GM21717 (cell line): ENCODE measurements around the gene ZFHX3.

Experiments used
- ATAC-seq: cut with Tn5 transposase; IDR thresholded peaks from one replicate; pipeline ENCODE4 v1.9.1; 2021; ENCODE audit warnings: mild to moderate bottlenecking, moderate library complexity; ENCODE audit not compliant: unreplicated experiment

Gene ZFHX3

DNA sequence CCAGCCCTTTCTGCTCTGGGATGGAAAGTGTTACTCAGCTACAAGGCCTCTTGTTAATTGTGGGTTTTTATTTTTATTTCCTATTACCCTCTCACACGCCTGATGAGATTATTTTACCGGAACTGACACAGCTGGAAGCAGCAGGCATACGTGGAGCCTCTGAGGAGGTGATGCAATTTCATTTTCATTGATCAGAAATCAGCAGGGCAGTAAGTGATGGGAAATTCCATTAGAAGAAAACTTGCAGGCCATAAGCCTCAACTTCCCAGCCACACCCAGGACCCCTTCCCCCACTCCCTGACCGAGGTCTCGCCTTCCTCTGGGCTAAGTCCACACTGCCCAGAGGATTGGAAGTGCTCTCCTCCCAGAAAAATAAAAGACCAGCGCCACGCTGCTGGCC, 69.7 kb downstream of the ZFHX3 start:
- no peak for ATAC-seq

DNA sequence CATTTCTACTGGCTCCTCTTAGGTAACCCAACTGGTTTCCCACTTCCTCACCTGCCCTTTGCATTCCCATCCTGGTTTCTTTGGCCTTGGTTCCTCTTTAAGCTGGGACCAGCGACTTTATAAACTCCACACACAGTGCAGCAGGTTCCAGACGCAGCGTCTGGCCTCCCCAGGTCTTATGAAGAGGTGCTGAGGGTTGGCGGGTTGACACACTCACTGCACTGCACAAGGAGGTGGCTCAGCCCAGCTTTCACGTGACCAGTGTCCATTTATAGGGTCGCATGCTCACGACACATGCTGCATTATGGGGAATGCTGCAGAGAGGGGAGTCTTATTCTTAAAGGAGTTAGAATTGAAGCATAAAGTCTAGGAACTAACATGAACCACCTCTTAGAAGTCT, 70.8 kb downstream of the ZFHX3 start:
- no peak for ATAC-seq

DNA sequence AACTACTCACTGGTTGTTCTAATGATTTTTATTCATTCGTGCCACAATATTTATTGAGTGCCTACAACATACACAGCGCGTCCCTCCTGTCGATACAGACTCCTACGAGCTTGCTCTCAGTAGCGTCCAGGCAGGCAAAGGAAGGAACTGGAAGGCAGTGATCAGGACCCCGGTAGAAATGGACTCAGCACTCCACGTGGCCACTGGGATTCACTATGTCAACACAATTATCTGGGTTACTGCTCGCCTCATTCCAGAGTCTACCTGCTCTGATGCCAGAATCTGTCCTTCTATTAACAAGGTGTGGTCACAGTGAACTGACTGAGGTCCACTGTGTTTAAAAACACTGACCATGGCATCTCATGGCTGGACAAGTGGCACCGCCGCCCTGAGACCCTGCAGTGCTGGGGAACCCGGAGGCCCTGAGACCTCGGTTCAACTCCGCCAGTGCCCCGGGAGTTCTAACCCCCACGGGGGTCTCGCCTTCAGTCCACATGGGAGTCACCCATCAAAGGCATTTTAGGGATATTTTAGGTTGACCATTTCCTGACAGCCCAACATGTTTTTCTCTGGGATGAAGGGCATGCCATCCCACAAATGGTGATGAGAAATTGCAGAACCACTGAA, 71.4 kb downstream of the ZFHX3 start:
- no peak for ATAC-seq

DNA sequence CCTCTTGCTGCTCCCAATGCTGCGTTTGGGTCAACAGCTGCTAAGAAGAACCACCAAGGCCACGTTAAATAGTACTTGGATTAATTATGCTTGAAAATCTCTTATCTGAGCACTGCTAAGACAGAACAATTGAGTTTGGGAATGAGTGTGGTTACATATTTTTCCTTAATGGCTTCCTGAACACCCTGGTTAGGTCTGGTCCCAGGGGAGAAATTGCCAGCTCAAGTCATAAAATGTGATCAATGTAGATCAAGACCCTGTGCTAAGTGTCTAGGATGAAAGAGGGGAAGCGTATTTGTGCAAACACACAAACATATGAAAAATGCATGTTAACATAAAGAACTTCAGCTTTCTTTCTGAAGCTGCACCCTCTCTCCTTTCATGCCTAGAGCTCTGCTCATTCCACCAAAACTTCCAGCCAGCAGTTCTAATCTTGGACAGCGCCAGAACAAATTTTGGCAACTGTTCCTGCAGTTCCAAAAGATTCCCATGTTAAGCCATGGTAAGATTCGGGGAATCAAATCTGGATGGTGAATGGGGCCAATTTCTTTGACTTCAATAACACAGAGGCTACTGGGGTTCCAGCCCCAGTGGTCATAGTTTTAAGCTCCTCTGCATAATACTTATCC, 72.0 kb downstream of the ZFHX3 start:
- no peak for ATAC-seq

DNA sequence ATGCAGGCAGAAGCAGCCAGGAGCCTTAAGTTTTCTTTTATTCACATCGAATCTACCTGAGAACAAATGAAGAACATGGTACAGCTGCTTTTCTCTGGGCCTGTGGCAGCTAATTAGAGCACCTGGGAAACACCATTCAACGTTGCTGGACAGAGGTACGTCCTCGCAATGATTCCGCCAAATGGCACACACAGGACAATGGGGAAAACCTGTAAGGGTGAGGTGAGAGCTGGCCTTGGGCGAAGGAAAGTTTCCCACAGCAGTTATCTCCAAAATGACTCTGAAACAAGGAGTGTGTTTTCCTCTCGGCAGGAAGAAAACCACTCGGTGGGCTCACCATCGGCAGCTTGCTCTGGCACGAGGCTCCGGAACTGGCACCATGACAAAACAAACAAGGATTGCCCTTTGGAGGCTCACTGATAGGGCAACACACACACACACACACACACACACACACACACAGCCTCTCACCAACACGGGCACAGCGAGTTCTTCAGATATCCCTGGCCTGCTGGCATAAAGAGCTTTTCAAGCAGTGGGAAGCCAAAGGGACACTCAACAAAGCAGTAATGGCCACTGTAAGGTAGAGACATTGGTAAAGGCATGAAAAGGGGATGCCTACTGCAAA, 73.7 kb downstream of the ZFHX3 start:
- no peak for ATAC-seq

DNA sequence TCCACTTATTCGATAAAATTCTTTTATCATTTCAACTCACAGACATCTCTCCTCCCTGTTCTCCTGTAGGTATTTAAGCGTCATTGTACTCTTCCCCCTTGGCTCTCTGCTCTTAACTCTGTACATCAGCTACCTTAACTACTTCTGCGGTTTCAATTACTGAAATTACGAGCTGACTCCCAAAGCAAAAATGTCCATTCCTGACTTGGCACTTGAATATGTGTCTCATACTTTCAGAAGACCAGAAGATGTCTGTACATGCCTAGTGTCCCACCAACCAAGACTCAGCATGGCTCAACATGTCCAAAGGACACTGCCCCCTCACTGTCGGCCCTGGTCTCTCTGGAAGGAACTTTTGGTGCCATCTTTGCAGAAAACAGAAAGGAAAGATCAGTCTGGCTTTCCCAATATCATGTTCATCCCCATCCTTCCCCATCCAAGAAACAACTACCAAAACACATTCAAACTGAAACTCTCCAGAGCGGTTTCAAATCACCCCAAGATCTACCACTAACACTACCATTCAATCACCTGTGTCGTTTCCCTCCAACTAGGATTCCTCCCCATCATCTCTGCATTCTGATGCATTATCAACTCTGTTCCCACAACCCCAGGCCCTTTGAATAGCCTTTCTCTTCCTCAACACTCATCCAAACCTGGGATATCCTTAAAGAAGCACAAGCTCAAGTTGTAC, 74.9 kb downstream of the ZFHX3 start:
- ATAC-seq = no peak

DNA sequence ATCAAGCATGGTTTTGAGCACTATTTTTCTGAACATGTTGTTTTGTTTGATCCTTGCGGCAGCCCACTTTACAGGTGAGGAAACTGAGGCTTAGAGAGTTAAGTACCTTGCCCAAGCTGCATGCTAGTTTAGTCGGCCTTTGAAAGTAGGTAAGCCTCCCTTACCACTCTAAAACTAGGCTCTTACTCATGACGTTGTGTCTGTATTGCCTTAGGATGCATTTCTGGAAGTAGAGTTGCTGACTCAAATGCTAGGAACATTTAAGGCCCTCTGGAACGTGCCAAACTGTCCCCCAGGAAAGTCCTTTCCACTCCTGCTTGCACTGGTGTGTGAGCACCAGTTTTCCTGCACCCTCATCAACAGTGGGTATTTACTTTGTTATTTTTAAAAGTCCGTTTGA, 76.6 kb downstream of the ZFHX3 start:
- no peak for ATAC-seq

DNA sequence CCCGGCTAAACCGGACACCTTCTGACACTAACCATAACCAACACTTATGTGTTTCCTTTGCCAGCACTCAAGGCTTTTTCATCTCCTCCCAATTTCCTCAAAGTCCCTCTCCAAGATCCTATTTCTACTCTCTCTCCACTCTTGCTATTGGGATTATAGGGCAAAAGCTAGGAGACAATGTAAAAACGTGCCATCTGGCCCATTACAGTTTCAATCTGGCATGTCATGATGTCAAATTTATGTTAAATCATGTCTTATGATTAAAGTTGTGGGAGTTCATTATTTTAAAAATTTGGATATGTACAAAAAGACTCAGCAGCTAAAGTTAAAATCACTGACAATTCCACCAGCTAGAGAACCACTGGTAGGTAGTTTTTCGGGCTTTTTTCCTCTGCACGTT, 77.3 kb downstream of the ZFHX3 start:
- no peak for ATAC-seq

DNA sequence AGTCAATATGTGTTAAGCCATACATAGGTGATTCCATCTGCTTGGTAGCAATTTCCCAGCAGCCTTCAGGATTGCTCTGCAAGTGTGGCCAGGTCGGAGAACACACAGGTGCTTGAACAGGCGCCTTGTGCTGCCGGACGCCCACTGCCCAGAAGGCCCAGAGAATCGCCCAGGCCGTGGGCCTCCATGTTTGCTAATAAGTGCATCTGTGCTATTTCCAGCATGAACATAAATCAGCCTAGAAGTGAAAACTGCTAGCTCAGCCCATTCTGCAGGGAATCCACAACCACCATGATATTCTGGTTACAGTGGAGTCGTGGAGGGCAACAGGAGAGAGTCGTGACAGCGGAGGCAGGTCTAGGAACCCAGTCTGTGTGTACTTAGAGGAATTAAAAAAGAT, 78.1 kb downstream of the ZFHX3 start:
- ATAC-seq = no peak

DNA sequence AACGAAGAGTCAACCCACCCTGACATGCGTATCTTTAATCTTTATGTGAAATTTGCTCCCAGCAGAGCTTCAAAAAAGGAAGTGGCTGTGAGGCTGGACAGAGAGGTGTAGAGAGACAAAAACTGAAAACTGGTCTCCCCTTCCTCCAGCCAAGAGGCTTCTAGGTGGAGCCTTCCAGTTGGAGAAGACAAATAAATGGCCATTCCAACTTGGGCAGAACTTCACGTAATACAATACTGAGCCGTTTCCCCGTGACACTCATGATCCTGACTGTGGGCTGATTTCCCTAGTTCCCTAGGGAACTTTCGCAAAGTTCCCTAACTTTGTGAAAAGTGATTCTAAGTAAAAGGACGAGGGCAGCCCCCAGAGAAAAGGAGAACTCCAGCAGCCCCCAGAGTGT, 78.8 kb downstream of the ZFHX3 start:
- no peak for ATAC-seq

DNA sequence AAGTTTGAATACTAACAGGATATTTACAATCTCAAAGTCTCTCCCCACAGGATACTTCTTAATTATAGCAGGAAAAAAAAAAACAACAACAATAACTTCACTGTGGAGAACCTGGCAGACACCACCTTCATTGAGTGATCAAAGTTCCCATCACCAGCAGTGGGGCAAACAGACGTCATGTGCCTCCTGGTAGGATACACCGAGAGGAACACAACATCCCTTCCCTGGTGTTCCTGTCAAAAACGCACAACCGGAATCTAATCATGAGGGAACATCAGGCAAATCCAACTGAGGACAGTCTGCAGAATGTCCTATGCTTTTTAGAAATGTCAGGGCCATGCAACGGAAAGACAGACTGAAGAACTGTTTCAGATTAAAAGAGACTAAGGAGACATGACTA, 80.0 kb downstream of the ZFHX3 start:
- ATAC-seq = no peak

DNA sequence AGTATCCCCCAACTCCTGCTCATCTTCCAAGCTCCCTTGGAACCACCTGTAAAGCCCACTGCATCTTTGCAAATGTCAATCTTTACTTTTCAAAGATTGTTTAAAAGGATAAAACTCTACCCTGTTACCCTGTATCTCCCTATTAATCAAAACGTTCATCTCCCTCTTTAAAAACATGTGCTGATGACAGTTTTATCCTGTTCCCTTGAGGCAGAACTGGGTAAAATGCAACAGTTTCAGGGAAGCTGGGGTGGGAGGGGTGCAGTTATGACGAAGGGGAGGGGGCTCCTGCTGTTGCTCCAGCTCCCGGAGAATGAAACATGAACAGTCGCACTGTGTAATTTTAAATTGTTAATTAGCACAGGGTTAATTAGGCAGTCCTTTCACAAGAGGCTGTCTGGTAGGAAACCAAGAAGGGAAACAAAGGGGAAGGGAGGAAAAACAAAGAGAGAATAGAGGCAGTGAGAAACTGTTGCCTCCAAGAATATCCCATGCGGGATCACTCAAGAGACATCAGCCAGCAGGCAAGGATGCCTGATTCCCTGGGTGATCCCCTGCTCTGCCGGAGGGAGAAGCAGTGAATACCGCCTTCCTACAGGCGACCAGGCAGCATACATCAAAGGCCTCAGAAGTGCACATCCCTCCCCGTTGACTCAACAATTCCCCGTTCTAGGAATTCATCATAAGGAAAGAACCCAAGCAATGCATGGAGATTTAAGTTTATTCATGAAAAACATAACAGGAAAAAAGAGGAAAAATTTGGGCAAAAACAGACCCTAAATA, 84.2 kb downstream of the ZFHX3 start:
- no peak for ATAC-seq

DNA sequence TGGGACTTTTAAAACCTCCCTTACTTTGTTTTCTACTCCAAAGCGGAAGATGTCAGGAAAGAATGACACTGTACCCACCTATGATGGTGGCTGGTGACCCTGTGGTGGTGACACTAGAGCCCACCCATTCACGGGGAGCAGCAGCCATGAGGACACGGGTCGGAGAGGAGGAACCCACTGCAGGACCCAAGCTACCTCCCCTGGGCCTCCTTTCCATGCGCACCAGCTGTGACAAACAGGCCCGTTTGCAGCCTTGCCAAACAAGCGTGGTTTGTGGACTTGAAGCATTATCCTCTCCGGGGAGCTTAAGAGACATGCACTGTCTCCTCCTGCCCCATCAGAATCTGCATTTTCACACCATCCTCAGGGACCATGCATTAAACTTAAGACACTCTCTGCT, 85.6 kb downstream of the ZFHX3 start:
- no peak for ATAC-seq

DNA sequence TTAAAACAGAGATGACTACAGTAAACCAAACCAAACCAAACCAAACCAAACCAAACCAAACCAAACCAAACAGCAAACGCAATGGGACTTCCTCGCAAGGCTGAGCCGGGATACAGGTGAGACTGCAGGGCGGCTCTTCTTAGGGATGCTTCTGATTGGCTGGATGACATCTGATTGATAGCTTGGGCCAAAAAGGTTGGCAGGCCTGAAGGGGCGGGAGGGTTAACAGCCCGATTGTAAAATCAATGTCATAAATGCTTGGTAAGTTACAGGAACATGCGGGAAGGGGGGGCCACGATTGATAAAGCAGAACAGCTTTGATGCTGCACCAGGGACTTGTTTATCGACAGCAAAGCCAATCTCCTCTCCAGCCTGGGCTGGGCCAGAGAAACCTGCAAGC, 86.1 kb downstream of the ZFHX3 start:
- ATAC-seq = no peak

DNA sequence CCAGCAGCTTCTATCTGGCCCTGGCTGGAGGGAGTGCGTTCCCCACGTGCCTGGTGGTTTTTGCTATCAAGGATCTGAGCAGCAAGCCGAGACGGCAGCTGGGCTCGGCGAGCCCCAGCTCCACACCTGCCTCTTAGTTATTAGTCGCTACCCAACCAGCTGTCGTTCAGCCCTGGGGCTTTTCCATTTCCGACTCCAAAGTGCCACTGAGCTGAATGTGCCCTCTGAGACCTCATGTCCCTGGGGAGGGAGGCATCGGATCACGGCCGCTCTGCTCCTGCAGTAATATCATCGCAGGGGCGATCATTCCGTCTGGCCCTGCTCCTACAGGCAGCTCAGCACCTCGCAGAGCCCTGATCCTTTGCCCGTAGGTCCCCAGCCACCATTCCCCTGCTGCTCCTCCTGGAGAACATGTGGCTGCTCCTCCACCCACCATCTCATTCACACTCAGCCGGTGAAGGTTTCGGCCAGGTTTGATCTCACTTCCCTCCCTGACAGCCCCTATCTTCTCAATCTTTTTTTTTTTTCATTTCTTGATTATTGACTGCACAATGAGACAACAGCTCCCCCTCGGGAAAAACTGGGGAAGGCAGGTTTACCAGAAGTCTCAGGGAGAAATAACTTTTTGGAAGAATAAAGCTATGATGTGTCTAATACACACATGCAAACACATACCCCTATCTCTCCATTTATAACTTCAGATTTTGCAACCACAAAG, 86.7 kb downstream of the ZFHX3 start:
- no peak for ATAC-seq

DNA sequence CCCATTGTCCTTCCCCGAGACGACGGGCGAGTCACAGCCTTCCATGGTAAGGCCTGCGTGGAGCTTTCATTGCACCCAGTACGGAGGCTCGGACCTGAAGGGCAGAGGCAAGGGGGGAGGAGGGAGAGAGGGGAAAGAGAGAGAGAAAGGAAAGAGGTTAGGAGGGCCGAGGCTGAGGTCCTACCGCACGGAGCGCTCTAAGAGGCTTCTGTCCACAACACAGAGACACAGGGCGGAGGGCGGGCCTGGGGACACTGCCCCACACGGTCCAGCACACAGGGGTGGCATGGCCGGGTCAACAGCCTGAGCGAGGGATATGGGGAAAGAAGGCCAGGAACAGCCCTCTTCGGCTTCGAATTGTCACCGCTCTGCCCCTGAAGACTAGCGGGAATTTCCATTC, 87.8 kb downstream of the ZFHX3 start:
- ATAC-seq = no peak

DNA sequence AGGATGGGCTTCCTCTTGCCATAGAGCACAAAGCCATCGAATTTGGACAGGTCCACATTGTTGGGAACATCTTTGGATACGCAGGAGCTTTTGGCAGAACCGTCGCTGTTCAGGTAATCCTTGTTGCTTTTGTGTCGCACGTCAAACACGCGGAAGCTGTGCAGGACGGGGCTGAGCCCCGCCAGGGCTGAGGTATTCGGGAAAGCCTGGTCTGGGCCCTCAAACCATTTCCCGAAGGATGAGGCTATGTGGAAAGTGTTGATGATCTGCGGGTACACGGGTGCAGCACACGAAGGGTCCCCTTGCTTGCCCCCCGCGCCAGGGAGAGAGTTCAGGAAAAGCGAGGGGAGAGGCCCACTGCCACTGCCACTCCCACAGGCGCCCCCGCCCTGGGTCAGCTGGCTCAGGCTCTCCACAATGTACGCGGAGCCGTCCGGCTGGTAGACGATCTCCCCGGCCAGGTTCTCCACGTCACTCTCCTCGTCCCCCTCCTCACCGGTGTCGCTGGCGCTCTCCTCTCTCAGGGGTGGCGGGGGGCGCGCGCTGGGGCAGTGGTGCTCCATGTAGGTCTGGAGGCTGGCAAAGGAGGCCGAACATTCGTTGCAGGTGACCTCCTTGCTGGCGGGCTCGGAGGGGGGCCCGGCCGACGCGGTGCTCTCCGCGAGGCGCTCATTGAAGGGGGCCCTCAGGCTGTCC, 88.5 kb downstream of the ZFHX3 start:
- ATAC-seq = no peak

DNA sequence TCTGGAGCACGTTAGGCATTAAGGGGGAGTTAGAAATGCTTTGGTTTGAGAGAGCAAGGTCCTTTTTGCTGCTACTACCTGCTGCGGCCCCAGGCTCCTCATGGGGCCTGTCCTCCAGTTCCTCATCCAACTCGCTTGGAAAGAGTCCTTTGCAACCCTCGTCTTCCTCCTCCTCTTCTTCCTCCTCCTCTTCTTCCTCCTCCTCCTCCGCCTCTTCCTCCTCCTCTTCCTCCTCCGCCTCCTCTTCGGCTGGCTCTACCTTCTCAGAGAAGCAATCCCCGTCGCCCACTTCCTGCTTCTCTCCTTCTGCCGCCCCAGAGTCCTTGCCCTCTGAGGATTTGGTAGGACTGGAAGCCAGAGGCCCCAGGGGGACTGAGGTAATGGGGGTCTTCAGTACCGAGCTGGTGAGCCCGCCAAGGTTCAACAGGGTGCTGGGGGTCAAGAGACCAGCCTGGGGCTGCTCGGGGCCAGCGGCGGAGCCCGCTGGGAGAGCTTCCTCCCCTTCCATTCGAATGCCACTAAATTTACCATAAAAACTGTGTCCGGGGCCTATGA, 89.3 kb downstream of the ZFHX3 start:
- ATAC-seq = no peak

DNA sequence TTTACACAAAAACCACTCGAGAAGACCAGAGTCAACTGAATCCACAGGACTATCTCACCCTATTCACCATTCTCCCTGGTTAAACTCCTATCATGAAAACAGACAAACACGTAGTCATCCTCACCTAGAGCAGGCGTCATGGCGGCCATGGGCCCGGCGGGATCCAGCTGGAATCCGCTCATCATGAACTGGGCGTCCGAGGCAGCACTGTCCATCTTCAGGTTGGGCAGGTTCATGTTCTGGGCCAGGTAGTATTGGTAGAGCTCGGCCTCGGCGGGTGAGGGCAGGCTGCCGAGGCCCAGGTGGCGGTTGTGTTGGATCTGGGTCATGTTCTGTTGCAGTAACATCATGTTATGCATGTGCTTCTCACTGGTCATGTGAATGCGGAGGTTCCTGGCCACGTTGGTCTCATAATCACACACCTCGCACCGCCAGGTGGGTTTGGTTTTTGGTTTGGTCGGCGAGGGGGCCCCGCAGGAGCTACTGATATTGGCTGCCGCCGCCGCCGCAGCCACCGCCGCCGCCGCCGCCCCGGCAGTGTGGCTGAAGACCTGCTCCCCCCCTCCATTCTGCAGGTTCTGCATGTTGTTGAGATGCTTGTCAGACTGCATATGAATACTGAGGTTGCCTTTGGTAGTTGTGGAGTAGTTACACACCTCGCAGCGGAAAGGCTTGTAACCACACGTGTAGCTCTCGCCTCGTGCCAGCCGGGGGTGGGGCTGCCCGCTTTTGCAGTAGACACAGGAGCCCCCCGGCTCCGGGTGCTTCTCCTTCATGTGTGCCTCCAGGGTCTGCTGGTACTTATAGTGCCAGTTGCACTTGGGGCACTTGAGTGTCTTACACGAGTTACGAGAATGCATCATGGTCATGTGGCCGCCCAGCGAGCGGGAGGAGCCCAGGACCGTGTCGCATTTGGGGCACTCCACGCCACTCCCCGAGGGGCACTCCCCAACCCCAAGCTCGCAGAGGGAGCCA, 90.3 kb downstream of the ZFHX3 start:
- ATAC-seq = no peak
